ENCODE measurements around the gene ZNF274. TPM values are rescaled to one million over a fixed set of nuclear protein-coding genes. Genes with fewer than 3 reads are reported as not detected.
"Not testable (repeated sequence)": the region's sequence is repeated elsewhere in the genome, so short reads cannot be mapped to it uniquely, and the experiment has no call there.

Gene ZNF274
- total RNA-seq: 10 to 100 TPM; 25.5 to 33.0 (median 30.1) TPM
- total RNA-seq (2013): 48.2 TPM

- Mint-ChIP-seq H3K9me3 (peaks cover 8 to 11% of the 10 kb centered on the region in 2 donors), H3K36me3 (peaks cover 11% of the 10 kb centered on the region), H3K4me1 (peaks cover 17 to 22% of the 10 kb centered on the region in 2 donors), H3K27me3 (ENCODE audit: low read depth in 2 of 2) (no peaks in the 10 kb centered on the region), H3K4me3 (peak within 1 kb of the TSS; percentile 98), H3K27ac (peak within 1 kb of the TSS; percentile 100)
- Histone ChIP-seq H3K27me3 (ENCODE audit: control insufficient read depth, insufficient read depth, low read length) (no peaks in the 10 kb centered on the region), H3K4me1 (ENCODE audit: control insufficient read depth, insufficient read depth, low read length) (peaks cover 19% of the 10 kb centered on the region), H3K36me3 (ENCODE audit: control insufficient read depth, insufficient read depth, low read length) (peaks cover 9% of the 10 kb centered on the region), H3K27ac (ENCODE audit: low read length) (peak within 1 kb of the TSS; percentile 99), H3K4me3 (ENCODE audit: low read length) (peak within 1 kb of the TSS; percentile 88), H3K9me3 (ENCODE audit: control insufficient read depth, insufficient read depth, low read length) (peaks cover 84% of the 10 kb centered on the region)
- TF ChIP-seq CTCF (IDR thresholded peaks at IDR 0.05): no peak
- peak; percentile 81 to 95 (median 90) for ATAC-seq
- DNase-seq: peak; percentile 95
- under 1% methylated on average over 80 of the region's 80 CpGs for WGBS (ENCODE audit: insufficient coverage)
- intact Hi-C loops (cut with micrococcal nuclease): loop anchor here (1.0 to 10.0 kb wide), 7 partner anchors 96 to 414 kb away; partner anchors contain the start of genes ERVK3-1, RPS5, ZBTB45 and ZNF324
These were observed at the start of gene ZNF274 for GRCh38 chr19:58182989-58183816. TSS of gene ZNF274 (plus strand) at chr19:58183061. CDS start at chr19:58183966, 905 bp downstream.

DNA sequence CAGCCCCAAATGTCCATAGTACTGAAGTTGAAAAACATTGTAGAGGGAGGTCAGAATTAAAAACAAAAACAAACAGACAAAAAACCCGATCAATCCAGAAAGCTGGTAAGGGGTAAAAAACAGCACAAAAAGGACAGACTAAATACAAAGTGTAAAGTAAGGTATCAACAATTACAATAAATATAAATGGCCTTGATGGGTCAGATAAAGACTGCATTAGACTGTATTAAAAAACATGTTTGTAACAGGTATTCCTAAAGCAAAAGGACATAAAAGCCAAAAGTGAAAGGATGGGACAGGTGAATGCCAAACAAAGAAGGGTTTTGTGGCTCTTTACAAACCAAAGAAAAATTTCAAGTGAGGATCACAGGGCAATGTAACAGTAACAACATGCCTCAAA is 48.6 kb upstream of the ZNF274 start:
- no peaks in the 10 kb centered on the region for H3K27me3 ChIP-seq (ENCODE audit: control insufficient read depth, insufficient read depth, low read length)
- intact Hi-C loops (cut with micrococcal nuclease): no loop called here
- H3K27ac Mint-ChIP-seq: no peak overlapping the region
- no CpG with 5 or more reads among the region's 1 CpG for WGBS (ENCODE audit: insufficient coverage)
- no peaks in the 10 kb centered on the region for H3K27me3 Mint-ChIP-seq (ENCODE audit: low read depth in 2 of 2)
- H3K36me3 ChIP-seq (ENCODE audit: control insufficient read depth, insufficient read depth, low read length): peaks cover 39% of the 10 kb centered on the region
- TF ChIP-seq CTCF (IDR thresholded peaks at IDR 0.05): no peak
- no peak for ATAC-seq
- no peak overlapping the region for H3K4me3 Mint-ChIP-seq
- no peak for DNase-seq
- H3K4me1 ChIP-seq (ENCODE audit: control insufficient read depth, insufficient read depth, low read length): no peaks in the 10 kb centered on the region
- H3K4me3 ChIP-seq (ENCODE audit: low read length): no peak overlapping the region
- H3K4me1 Mint-ChIP-seq: no peaks in the 10 kb centered on the region
- H3K27ac ChIP-seq (ENCODE audit: low read length): no peak overlapping the region
- peaks cover 60% of the 10 kb centered on the region for H3K36me3 Mint-ChIP-seq
- H3K9me3 Mint-ChIP-seq: peaks cover 8 to 24% of the 10 kb centered on the region in 2 donors
- peaks cover 85% of the 10 kb centered on the region for H3K9me3 ChIP-seq (ENCODE audit: control insufficient read depth, insufficient read depth, low read length)

DNA sequence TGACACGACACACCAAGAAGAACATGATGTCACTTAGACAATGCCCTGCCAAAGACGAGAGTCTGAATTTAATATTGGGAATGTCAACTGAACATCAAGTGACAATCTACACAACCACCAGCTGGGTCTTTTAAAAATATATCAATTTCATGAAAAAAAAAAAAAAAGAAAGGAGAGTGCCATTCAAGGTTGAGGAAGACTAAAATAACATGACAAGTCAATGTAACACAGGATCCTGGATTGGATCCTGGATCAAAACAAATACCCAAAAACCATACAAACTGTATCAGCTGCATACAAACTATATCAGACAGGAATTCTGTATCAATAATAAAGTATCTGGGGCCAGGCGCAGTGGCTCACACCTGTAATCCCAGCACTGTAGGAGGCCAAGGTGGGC is 37.0 kb upstream of the ZNF274 start:
- peaks cover 8% of the 10 kb centered on the region for H3K4me1 ChIP-seq (ENCODE audit: control insufficient read depth, insufficient read depth, low read length)
- DNase-seq (no peak), ATAC-seq (no peak)
- no peak overlapping the region for H3K4me3 Mint-ChIP-seq
- 92% methylated on average over 3 of the region's 3 CpGs for WGBS (ENCODE audit: insufficient coverage)
- no peaks in the 10 kb centered on the region for H3K27me3 ChIP-seq (ENCODE audit: control insufficient read depth, insufficient read depth, low read length)
- peaks cover 14% of the 10 kb centered on the region for H3K36me3 Mint-ChIP-seq
- H3K4me1 Mint-ChIP-seq: peaks cover 12% of the 10 kb centered on the region in 2 donors
- H3K9me3 Mint-ChIP-seq: peaks cover 4 to 12% of the 10 kb centered on the region in 2 donors
- TF ChIP-seq CTCF (IDR thresholded peaks at IDR 0.05): no peak
- peaks cover 33% of the 10 kb centered on the region for H3K9me3 ChIP-seq (ENCODE audit: control insufficient read depth, insufficient read depth, low read length)
- H3K27ac Mint-ChIP-seq: no peak overlapping the region
- no peaks in the 10 kb centered on the region for H3K27me3 Mint-ChIP-seq (ENCODE audit: low read depth in 2 of 2)
- intact Hi-C loops (cut with micrococcal nuclease): no loop called here
- H3K36me3 ChIP-seq (ENCODE audit: control insufficient read depth, insufficient read depth, low read length): peaks cover 14% of the 10 kb centered on the region
- no peak overlapping the region for H3K27ac ChIP-seq (ENCODE audit: low read length)
- no peak overlapping the region for H3K4me3 ChIP-seq (ENCODE audit: low read length)

DNA sequence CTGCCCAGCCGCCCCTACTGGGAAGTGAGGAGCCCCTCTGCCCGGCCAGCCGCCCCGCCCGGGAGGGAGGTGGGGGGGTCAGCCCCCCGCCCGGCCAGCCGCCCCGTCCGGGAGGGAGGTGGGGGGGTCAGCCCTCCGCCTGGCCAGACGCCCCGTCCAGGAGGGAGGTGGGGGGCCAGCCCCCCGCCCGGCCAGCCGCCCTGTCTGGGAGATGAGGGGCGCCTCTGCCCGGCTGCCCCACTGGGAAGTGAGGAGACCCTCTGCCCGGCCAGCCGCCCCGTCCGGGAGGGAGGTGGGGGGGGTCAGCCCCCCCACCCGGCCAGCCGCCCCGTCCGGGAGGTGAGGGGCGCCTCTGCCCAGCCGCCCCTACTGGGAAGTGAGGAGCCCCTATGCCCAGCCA is 35.4 kb upstream of the ZNF274 start:
- H3K27ac Mint-ChIP-seq; H3K36me3 Mint-ChIP-seq; H3K27me3 ChIP-seq (ENCODE audit: control insufficient read depth, insufficient read depth, low read length); intact Hi-C loops (cut with micrococcal nuclease); ATAC-seq; H3K36me3 ChIP-seq (ENCODE audit: control insufficient read depth, insufficient read depth, low read length); H3K4me3 Mint-ChIP-seq; H3K9me3 Mint-ChIP-seq; H3K27me3 Mint-ChIP-seq (ENCODE audit: low read depth in 2 of 2); DNase-seq; H3K27ac ChIP-seq (ENCODE audit: low read length); H3K4me3 ChIP-seq (ENCODE audit: low read length): not testable (repeated sequence)
- peaks cover 10% of the 10 kb centered on the region for H3K4me1 ChIP-seq (ENCODE audit: control insufficient read depth, insufficient read depth, low read length)
- 96% methylated on average over 18 of the region's 28 CpGs for WGBS (ENCODE audit: insufficient coverage)
- peaks cover 25% of the 10 kb centered on the region for H3K9me3 ChIP-seq (ENCODE audit: control insufficient read depth, insufficient read depth, low read length)
- H3K4me1 Mint-ChIP-seq: peaks cover 12% of the 10 kb centered on the region in 2 donors

All from natural killer cell (primary cell).